Right lobe of liver (tissue), 4 donors: ENCODE data around the gene SLC16A12.

ENCODE experiments used
- CTCF ChIP-seq, 4 donors: fragments of 200-600 bp in 3 of 4; fragments of 450-650 bp in 1 of 4; IDR thresholded peaks; one replicate each; pipeline versions ENCODE4 v1.5.1 to v1.8.0; 2016 to 2022; ENCODE audit warnings: antibody characterized with exemption in 4 of 4, mild to moderate bottlenecking in 2 of 4
- POLR2A ChIP-seq: fragments of 450-650 bp; IDR thresholded peaks from one replicate; pipeline ENCODE4 v1.6.1; 2017; ENCODE audit warnings: antibody characterized with exemption, mild to moderate bottlenecking
- donor health status: DM: no; HTN: no; CAD: no.
- donor health status: DM: no; HTN: no; CAD: no.
- donor health status: DM: no; HTN: yes; CAD: no.

DNA sequence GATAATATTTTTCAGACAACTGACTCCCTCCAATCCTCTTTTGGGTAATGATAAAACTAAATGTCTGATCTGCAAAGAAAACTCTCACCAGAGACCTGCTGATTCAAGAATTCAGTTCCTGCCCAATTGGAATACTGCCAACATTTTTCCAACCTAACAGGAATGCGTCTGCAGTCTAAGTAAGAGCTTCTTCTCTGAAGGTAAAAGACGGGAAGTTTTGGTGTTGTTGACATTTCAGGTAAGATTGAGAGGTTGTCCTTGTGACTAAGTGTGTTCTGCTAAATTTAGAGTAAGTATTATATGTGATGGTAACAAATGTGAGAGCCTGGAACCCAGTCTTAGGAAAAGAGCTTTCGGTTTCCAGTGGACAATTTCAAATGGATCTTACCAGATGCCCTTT is 103.4 kb downstream of the SLC16A12 start:
- TF ChIP-seq CTCF (IDR thresholded peaks at IDR 0.05) (no peak), POLR2A (no peak)
